Keratinocyte (primary cell): Measurements from ENCODE around the gene PLB1. TPM values are rescaled to one million over a fixed set of nuclear protein-coding genes. Genes with fewer than 3 reads are reported as not detected.

Source experiments
- DNase-seq: peaks from one replicate; pipeline ENCODE4 v3.0.0-alpha.2; 2011; ENCODE audit warnings: low read depth, missing footprints, low spot score
- FAIRE-seq: peaks from 2 replicates; lab custom pipeline; 2011; peaks lifted over from hg19 to GRCh38; lab: Jason Lieb, UNC
- H2AFZ ChIP-seq: 2 replicates; pipeline ENCODE4 v1.6.0; 2012; ENCODE audit warnings: low read length, control low read depth, inconsistent platforms; ENCODE audit not compliant: control insufficient read depth
- H3K27ac ChIP-seq: 2 replicates; pipeline ENCODE4 v1.5.1; 2011; ENCODE audit warnings: low read length; ENCODE audit not compliant: control insufficient read depth, insufficient read depth
- H3K27me3 ChIP-seq: 3 replicates; pipeline ENCODE4 v1.6.0; 2011; ENCODE audit warnings: low read length; ENCODE audit not compliant: control insufficient read depth, insufficient read depth; ENCODE audit errors: extremely low read depth
- H3K36me3 ChIP-seq, 2 experiments: 2 replicates in 1 of 2; 3 replicates in 1 of 2; pipeline ENCODE4 v1.5.1; 2011; ENCODE audit warnings: low read length in 2 of 2, mild to moderate bottlenecking in 1 of 2; ENCODE audit not compliant: control insufficient read depth in 2 of 2, insufficient read depth in 2 of 2; ENCODE audit errors: extremely low read depth in 1 of 2
- H3K4me1 ChIP-seq: 3 replicates; pipeline ENCODE4 v1.5.1; 2011; ENCODE audit warnings: low read length; ENCODE audit not compliant: control insufficient read depth, insufficient read depth; ENCODE audit errors: extremely low read depth
- H3K4me2 ChIP-seq: 3 replicates; pipeline ENCODE4 v1.6.0; 2011; ENCODE audit warnings: low read depth, low read length; ENCODE audit not compliant: control insufficient read depth, insufficient read depth; ENCODE audit errors: extremely low read depth
- H3K4me3 ChIP-seq, 3 experiments: fragments of 200-600 bp in 1 of 3; sonication (generic) in 1 of 3; 2 replicates in 2 of 3; 3 replicates in 1 of 3; pipeline ENCODE4 v1.5.1; 2011 to 2016; ENCODE audit warnings: low read length in 3 of 3, mild to moderate bottlenecking in 3 of 3, control low read depth in 2 of 3, inconsistent platforms in 1 of 3, low read depth in 1 of 3, mixed read lengths in 1 of 3, mixed run types in 1 of 3, moderate library complexity in 1 of 3; ENCODE audit not compliant: control insufficient read depth in 2 of 3, insufficient read depth in 2 of 3; ENCODE audit errors: extremely low read depth in 1 of 3
- H3K79me2 ChIP-seq: 2 replicates; pipeline ENCODE4 v1.6.0; 2012; ENCODE audit warnings: low read length; ENCODE audit not compliant: control insufficient read depth, insufficient read depth
- H3K9ac ChIP-seq: 3 replicates; pipeline ENCODE4 v1.6.0; 2011; ENCODE audit warnings: low read length; ENCODE audit not compliant: control insufficient read depth, insufficient read depth; ENCODE audit errors: extremely low read depth
- H3K9me1 ChIP-seq: 3 replicates; pipeline ENCODE4 v1.6.0; 2011; ENCODE audit warnings: low read length; ENCODE audit not compliant: control insufficient read depth, insufficient read depth; ENCODE audit errors: extremely low read depth
- H3K9me3 ChIP-seq: 2 replicates; pipeline ENCODE4 v1.5.1; 2012; ENCODE audit warnings: low read depth, low read length; ENCODE audit not compliant: control insufficient read depth
- H4K20me1 ChIP-seq: 3 replicates; pipeline ENCODE4 v1.6.0; 2011; ENCODE audit warnings: low read length; ENCODE audit not compliant: control insufficient read depth, insufficient read depth; ENCODE audit errors: extremely low read depth
- CTCF ChIP-seq, 3 experiments: IDR thresholded peaks in 1 of 3; conservative IDR thresholded peaks in 1 of 3; optimal IDR thresholded peaks in 1 of 3; 2 replicates in 2 of 3; 3 replicates in 1 of 3; pipeline versions ENCODE3 to v1.5.1; 2011; ENCODE audit warnings: low read length in 3 of 3, mild to moderate bottlenecking in 3 of 3, moderate library complexity in 2 of 3, control low read depth in 1 of 3, inconsistent platforms in 1 of 3; ENCODE audit not compliant: insufficient read depth in 2 of 3; ENCODE audit errors: extremely low read depth in 1 of 3
- EZH2 ChIP-seq: IDR thresholded peaks from one replicate; pipeline ENCODE4 v1.6.1; 2012; ENCODE audit warnings: inconsistent platforms, mild to moderate bottlenecking, low read length, moderate library complexity
- dilution Hi-C: fragments of 300-500 bp; cut with MboI; formaldehyde crosslinking; loops from one replicate; pipeline ENCODE4 v1.7.0; 2020; ENCODE audit warnings: low sequenced_read_pairs; ENCODE audit not compliant: extremely low pct_ligation_motif_present
- polyA plus RNA-seq, 5 experiments: library from polyadenylated mRNA; depleted of rRNA in 3 of 5; stranded (reverse) in 3 of 5; stranded (forward) in 1 of 5; unstranded in 1 of 5; fragments of >200 nt; gene quantifications; 1 replicate in 1 of 5; 2 replicates in 3 of 5; 3 replicates in 1 of 5; pipeline versions ENCODE4 v1.2.1 to v1.2.3, GENCODE V29; 2011 to 2012; ENCODE audit warnings: missing spikeins in 2 of 5, low read depth in 1 of 5, low replicate concordance in 1 of 5

Gene PLB1
- polyA plus RNA-seq, 1 donor (not counting 4 experiments of a cell fraction or from before 2014, with no cell fraction given): 6.7 TPM

GRCh38 chr2:28557389-28558131, 61.7 kb downstream of the PLB1 start:
- H2AFZ ChIP-seq: no peak overlapping the region
- no peak for FAIRE-seq
- no peak for DNase-seq
- no peaks in the 10 kb centered on the region for H3K27me3 ChIP-seq
- no peaks in the 10 kb centered on the region for H3K79me2 ChIP-seq
- H3K27ac ChIP-seq: no peak overlapping the region
- dilution Hi-C loops: no loop called here
- peaks cover 2% of the 10 kb centered on the region for H3K4me1 ChIP-seq
- H4K20me1 ChIP-seq: no peaks in the 10 kb centered on the region
- no peaks in the 10 kb centered on the region for H3K9me3 ChIP-seq
- no peak for TF ChIP-seq EZH2
- no peak for TF ChIP-seq CTCF (optimal IDR thresholded peaks at IDR 0.05 in 1 of 3, IDR thresholded peaks at IDR 0.05 in 1 of 3, conservative IDR thresholded peaks at IDR 0.05 in 1 of 3; ENCODE audit: extremely low read depth in 1 of 3, insufficient read depth in 2 of 3, low read length in 3 of 3)
- no peaks in the 10 kb centered on the region for H3K9me1 ChIP-seq
- no peaks in the 10 kb centered on the region for H3K36me3 ChIP-seq
- no peak overlapping the region for H3K9ac ChIP-seq
- H3K4me2 ChIP-seq: no peak overlapping the region
- no peak overlapping the region for H3K4me3 ChIP-seq

GRCh38 chr2:28558158-28558820, 62.4 kb downstream of the PLB1 start:
- dilution Hi-C loops: no loop called here
- Histone ChIP-seq H3K4me3 (no peak overlapping the region), H3K4me1 (peaks cover 9% of the 10 kb centered on the region), H3K27me3 (no peaks in the 10 kb centered on the region), H4K20me1 (no peaks in the 10 kb centered on the region), H3K9me3 (no peaks in the 10 kb centered on the region), H3K9ac (no peak overlapping the region), H3K36me3 (no peaks in the 10 kb centered on the region), H3K27ac (no peak overlapping the region), H3K9me1 (no peaks in the 10 kb centered on the region), H3K79me2 (no peaks in the 10 kb centered on the region), H2AFZ (no peak overlapping the region), H3K4me2 (no peak overlapping the region)
- no peak for FAIRE-seq
- no peak for TF ChIP-seq EZH2
- peak in 1 of 3 experiments; percentile 11 for TF ChIP-seq CTCF (optimal IDR thresholded peaks at IDR 0.05 in 1 of 3, IDR thresholded peaks at IDR 0.05 in 1 of 3, conservative IDR thresholded peaks at IDR 0.05 in 1 of 3; ENCODE audit: extremely low read depth in 1 of 3, insufficient read depth in 2 of 3, low read length in 3 of 3)
- no peak for DNase-seq
